Neuron (in vitro differentiated cells): ENCODE data around the gene IL2RA.
"Not testable (repeated sequence)": the region's sequence is repeated elsewhere in the genome, so short reads cannot be mapped to it uniquely, and the experiment has no call there.

Source experiments
- H2AFZ ChIP-seq: one replicate; pipeline ENCODE4 v1.6.1; 2013; ENCODE audit warnings: low read depth, mild to moderate bottlenecking, inconsistent platforms, low read length, moderate library complexity
- H3K27me3 ChIP-seq: one replicate; pipeline ENCODE4 v1.6.1; 2013; ENCODE audit warnings: low read length; ENCODE audit not compliant: insufficient read depth
- H3K36me3 ChIP-seq: one replicate; pipeline ENCODE4 v1.6.1; 2013; ENCODE audit warnings: low read length; ENCODE audit not compliant: insufficient read depth
- H3K4me1 ChIP-seq: one replicate; pipeline ENCODE4 v1.6.1; 2013; ENCODE audit warnings: low read length; ENCODE audit not compliant: insufficient read depth
- H3K4me3 ChIP-seq: 2 replicates; pipeline ENCODE4 v1.5.1; 2013; ENCODE audit warnings: mild to moderate bottlenecking, low read length, moderate library complexity
- H3K9me3 ChIP-seq: one replicate; pipeline ENCODE4 v1.6.1; 2013; ENCODE audit warnings: low read length

The IL2RA gene

GRCh38 chr10:6048281-6049030 lies 13.7 kb downstream of the IL2RA start:
- H3K27me3 ChIP-seq, result no peaks in the 10 kb centered on the region
- no peaks in the 10 kb centered on the region for H3K9me3 ChIP-seq
- no peak overlapping the region for H3K4me3 ChIP-seq
- peaks cover 3% of the 10 kb centered on the region for H3K4me1 ChIP-seq
- H3K36me3 ChIP-seq, result no peaks in the 10 kb centered on the region
- no peak overlapping the region for H2AFZ ChIP-seq

- Histone ChIP-seq H3K36me3 (no peaks in the 10 kb centered on the region), H3K4me3 (no peak overlapping the region), H3K4me1 (peaks cover 3% of the 10 kb centered on the region), H3K27me3 (no peaks in the 10 kb centered on the region), H2AFZ (no peak overlapping the region), H3K9me3 (no peaks in the 10 kb centered on the region)
These were observed 14.3 kb downstream of the IL2RA start for GRCh38 chr10:6047847-6048246.

- no peaks in the 10 kb centered on the region for H3K36me3 ChIP-seq
- H3K4me1 ChIP-seq, result peaks cover 3% of the 10 kb centered on the region
- H2AFZ ChIP-seq, result no peak overlapping the region
- H3K27me3 ChIP-seq, result no peaks in the 10 kb centered on the region
- no peaks in the 10 kb centered on the region for H3K9me3 ChIP-seq
- H3K4me3 ChIP-seq, result no peak overlapping the region
These were observed 15.2 kb downstream of the IL2RA start for GRCh38 chr10:6046773-6047611.

DNA sequence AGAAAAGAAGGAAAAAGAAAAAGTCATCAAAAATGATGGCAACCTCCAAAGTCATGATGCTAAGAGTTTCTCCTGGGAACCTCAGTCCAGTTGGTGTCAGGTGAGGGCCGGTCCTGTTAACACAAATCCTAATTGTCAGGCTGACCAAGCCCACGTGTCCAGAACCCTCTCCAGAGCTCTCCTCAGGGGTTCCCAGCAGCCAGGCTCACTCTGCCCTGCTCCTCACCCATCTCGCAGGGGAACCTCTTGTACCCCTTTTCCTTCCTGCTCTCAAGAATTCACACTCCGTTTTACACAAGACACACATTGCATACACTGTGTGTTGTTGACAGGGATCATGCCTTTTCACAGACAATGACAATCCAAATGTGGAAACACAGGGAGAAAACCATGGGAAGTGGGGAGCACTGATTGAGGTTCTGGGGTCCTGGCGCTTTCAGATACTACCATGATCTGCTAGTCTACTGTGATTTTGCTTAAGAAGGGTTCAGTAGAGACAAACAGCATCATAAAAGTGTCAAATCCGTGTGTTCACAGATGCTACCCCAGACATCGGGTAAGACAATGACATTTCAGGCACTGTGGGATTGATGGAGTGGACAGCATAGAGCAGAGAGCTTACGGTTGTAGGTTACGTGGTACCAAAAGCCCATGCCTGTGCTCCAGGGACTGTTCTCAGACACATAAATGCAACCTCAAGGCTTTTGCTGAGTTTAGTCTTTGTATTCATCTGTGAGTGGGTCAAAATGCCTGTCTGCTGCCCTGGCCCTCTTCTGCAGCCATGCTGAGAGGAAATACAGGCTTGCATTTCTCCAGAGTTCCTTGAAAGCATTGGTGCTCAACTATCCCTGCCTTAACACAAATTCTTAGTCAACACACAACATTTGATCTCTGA lies 16.0 kb downstream of the IL2RA start:
- H3K27me3 ChIP-seq, result no peaks in the 10 kb centered on the region
- no peak overlapping the region for H2AFZ ChIP-seq
- H3K9me3 ChIP-seq, result no peaks in the 10 kb centered on the region
- H3K4me3 ChIP-seq, result no peak overlapping the region
- no peaks in the 10 kb centered on the region for H3K36me3 ChIP-seq
- H3K4me1 ChIP-seq, result peaks cover 3% of the 10 kb centered on the region

DNA sequence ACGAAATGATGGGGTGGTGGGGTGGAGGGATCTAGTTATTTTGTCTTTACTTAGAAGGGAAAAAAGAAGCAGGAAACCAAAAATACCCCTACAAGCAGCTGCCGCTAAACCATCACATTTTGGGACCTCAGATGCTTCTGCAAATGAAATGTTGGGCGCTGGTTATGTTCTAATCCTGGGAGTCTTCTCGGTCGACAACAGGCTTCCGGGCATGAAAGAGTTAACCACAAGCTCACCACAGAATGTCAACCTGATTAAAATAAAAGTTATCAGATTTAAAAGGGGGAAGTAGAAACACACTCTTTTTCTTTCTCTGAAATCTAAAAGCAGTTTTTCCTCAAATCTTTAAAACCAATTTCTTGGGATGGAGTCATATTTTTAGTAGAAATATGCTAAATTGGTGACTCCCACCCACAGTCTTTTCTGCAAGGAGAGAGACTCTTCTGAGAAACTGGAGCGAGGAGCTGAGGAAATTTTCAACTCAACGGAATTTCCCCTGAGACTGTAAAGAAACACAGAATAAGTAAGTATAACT lies 16.8 kb downstream of the IL2RA start:
- Histone ChIP-seq H3K27me3 (no peaks in the 10 kb centered on the region), H3K4me3 (no peak overlapping the region), H3K36me3 (no peaks in the 10 kb centered on the region), H2AFZ (no peak overlapping the region), H3K4me1 (peaks cover 3% of the 10 kb centered on the region), H3K9me3 (no peaks in the 10 kb centered on the region)

DNA sequence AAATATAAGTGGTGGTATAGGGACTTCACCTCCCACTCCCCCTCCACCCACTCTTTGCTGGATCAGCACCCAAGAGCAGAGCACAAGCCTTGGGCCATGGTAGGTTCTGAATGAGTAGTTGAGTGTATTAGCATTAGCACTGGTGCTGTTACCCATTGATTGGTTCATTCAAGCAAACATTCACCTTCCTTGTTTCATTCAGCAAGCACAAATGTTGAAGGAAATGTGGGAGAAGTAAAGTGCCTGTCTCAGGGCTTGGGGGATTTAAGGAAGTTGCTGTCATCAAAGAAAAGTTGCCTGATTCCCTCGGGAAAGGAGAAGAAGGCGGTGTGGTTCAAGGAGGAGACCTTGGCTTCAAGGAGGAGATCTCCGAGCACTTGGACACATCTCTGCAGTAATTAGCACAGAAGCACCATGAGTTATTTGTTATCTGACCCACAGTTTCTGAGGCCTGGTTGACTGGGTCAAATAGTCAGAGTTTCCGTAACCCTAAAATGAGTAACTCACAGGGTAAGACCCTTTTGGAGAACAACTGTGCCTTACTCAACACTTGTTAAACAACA lies 17.3 kb downstream of the IL2RA start:
- Histone ChIP-seq H3K36me3 (no peaks in the 10 kb centered on the region), H3K4me1 (peaks cover 3% of the 10 kb centered on the region), H2AFZ (no peak overlapping the region), H3K27me3 (no peaks in the 10 kb centered on the region), H3K9me3 (no peaks in the 10 kb centered on the region), H3K4me3 (no peak overlapping the region)

DNA sequence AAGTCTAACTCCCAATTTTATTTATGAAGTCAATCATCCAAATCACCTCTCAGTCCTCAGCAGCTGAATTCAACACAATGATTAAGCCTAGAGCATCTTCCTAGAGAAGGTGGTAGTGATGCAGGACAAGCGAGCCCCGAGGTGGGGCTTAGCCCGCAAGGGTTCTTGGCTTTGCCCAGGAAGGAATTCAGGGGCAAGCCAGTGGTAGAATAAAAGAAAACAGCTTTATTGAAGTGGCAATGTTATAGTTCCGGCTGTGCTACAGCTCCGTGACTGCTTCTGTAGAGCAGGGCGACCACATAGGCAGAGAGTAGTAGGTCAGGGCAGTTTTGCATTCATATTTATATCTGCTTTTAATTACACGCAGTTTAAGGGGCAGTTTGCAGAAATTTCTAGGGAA lies 18.1 kb downstream of the IL2RA start:
- H3K36me3 ChIP-seq, result no peaks in the 10 kb centered on the region
- no peak overlapping the region for H3K4me3 ChIP-seq
- H2AFZ ChIP-seq, result no peak overlapping the region
- H3K9me3 ChIP-seq, result no peaks in the 10 kb centered on the region
- H3K27me3 ChIP-seq, result no peaks in the 10 kb centered on the region
- peaks cover 3% of the 10 kb centered on the region for H3K4me1 ChIP-seq

GRCh38 chr10:6043377-6043776 lies 18.8 kb downstream of the IL2RA start:
- H3K4me3 ChIP-seq, H3K4me1 ChIP-seq, H3K27me3 ChIP-seq, H3K36me3 ChIP-seq, H2AFZ ChIP-seq, H3K9me3 ChIP-seq: not testable (repeated sequence)

DNA sequence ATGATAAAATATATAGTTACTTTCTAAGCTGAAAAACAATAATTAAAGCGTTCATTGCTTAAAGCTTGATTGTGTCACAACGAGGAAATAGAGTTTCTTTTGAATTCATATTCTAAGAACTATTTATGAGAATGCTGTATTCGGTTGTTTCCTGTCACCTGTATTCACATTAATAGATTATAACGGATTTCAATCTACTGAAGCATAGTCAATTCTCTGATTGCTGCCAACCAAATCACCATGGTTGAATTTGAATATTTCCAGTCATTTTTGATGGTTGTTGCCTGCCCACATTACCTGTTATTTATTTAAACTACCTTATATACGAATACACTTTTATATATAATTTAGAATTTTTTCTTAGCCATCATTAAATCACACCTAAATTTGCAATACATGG lies 22.0 kb downstream of the IL2RA start:
- no peaks in the 10 kb centered on the region for H3K9me3 ChIP-seq
- no peaks in the 10 kb centered on the region for H3K36me3 ChIP-seq
- peaks cover 11% of the 10 kb centered on the region for H3K4me1 ChIP-seq
- no peaks in the 10 kb centered on the region for H3K27me3 ChIP-seq
- H2AFZ ChIP-seq, result no peak overlapping the region
- no peak overlapping the region for H3K4me3 ChIP-seq

GRCh38 chr10:6039711-6040110 lies 22.5 kb downstream of the IL2RA start:
- H3K27me3 ChIP-seq, result no peaks in the 10 kb centered on the region
- H2AFZ ChIP-seq, result no peak overlapping the region
- no peaks in the 10 kb centered on the region for H3K36me3 ChIP-seq
- no peaks in the 10 kb centered on the region for H3K9me3 ChIP-seq
- no peak overlapping the region for H3K4me3 ChIP-seq
- peaks cover 11% of the 10 kb centered on the region for H3K4me1 ChIP-seq

- H3K4me3 ChIP-seq, result no peak overlapping the region
- H3K4me1 ChIP-seq, result peaks cover 23% of the 10 kb centered on the region
- H2AFZ ChIP-seq, result no peak overlapping the region
- no peaks in the 10 kb centered on the region for H3K27me3 ChIP-seq
- no peaks in the 10 kb centered on the region for H3K9me3 ChIP-seq
- H3K36me3 ChIP-seq, result no peaks in the 10 kb centered on the region
These were observed 24.0 kb downstream of the IL2RA start for GRCh38 chr10:6038071-6038631.

DNA sequence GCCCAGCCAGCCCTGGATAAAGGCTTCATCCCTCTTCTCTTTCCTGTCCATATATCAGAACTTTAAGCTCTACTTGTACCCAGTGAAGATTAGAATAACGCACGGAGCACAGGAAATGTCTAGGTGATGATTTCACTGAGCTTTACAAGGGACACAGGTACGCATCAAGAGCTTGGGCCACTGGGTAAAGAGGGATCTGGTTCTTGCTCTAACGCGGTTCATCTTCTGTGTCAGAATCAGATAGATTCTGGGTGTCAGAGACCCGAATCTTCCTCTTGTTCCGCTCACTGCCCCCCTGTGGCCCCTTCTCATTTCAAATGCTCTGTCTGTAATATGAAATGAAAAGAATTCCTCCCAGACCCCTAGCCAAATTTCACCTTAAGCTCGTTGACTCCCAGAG lies 24.7 kb downstream of the IL2RA start:
- no peaks in the 10 kb centered on the region for H3K9me3 ChIP-seq
- H3K27me3 ChIP-seq, result no peaks in the 10 kb centered on the region
- H3K36me3 ChIP-seq, result no peaks in the 10 kb centered on the region
- H2AFZ ChIP-seq, result no peak overlapping the region
- H3K4me3 ChIP-seq, result no peak overlapping the region
- H3K4me1 ChIP-seq, result peaks cover 26% of the 10 kb centered on the region
